ENCODE results near the gene KRT85.

Gene KRT85

GRCh38 chr12:52360106-52360662 lies 7.1 kb downstream of the KRT85 start:
- no peaks in the 10 kb centered on the region for H3K9me3 ChIP-seq (ENCODE audit: control insufficient read depth in 5 of 5, low read length in 5 of 5)
- peaks cover 0 to 18% (median 11%) of the 10 kb centered on the region in 5 donors for H3K27me3 ChIP-seq (ENCODE audit: control insufficient read depth in 5 of 5, insufficient read depth in 4 of 5, low read length in 5 of 5)
- no peak overlapping the region for H3K27ac ChIP-seq (ENCODE audit: low read depth, low read length)
- H3K36me3 ChIP-seq (ENCODE audit: control insufficient read depth in 5 of 5, insufficient read depth in 5 of 5, low read length in 5 of 5), result no peaks in the 10 kb centered on the region
- no peak overlapping the region for H3K4me3 ChIP-seq (ENCODE audit: low read depth in 1 of 5, low read length in 5 of 5)
- no peak overlapping the region for H3K9ac ChIP-seq (ENCODE audit: low read length in 5 of 5)
- peaks cover 0 to 3% (median 0%) of the 10 kb centered on the region in 5 donors for H3K4me1 ChIP-seq (ENCODE audit: control insufficient read depth in 5 of 5, insufficient read depth in 5 of 5, low read length in 5 of 5)

- H3K36me3 ChIP-seq (ENCODE audit: control insufficient read depth in 5 of 5, insufficient read depth in 5 of 5, low read length in 5 of 5), result no peaks in the 10 kb centered on the region
- H3K4me1 ChIP-seq (ENCODE audit: control insufficient read depth in 5 of 5, insufficient read depth in 5 of 5, low read length in 5 of 5), result peaks cover 0 to 3% (median 0%) of the 10 kb centered on the region in 5 donors
- no peak overlapping the region for H3K27ac ChIP-seq (ENCODE audit: low read depth, low read length)
- peaks cover 0 to 21% (median 7%) of the 10 kb centered on the region in 5 donors for H3K27me3 ChIP-seq (ENCODE audit: control insufficient read depth in 5 of 5, insufficient read depth in 4 of 5, low read length in 5 of 5)
- no peaks in the 10 kb centered on the region for H3K9me3 ChIP-seq (ENCODE audit: control insufficient read depth in 5 of 5, low read length in 5 of 5)
- no peak overlapping the region for H3K4me3 ChIP-seq (ENCODE audit: low read depth in 1 of 5, low read length in 5 of 5)
- no peak overlapping the region for H3K9ac ChIP-seq (ENCODE audit: low read length in 5 of 5)
Observed at GRCh38 chr12:52359621-52360061, 7.6 kb downstream of the KRT85 start.

DNA sequence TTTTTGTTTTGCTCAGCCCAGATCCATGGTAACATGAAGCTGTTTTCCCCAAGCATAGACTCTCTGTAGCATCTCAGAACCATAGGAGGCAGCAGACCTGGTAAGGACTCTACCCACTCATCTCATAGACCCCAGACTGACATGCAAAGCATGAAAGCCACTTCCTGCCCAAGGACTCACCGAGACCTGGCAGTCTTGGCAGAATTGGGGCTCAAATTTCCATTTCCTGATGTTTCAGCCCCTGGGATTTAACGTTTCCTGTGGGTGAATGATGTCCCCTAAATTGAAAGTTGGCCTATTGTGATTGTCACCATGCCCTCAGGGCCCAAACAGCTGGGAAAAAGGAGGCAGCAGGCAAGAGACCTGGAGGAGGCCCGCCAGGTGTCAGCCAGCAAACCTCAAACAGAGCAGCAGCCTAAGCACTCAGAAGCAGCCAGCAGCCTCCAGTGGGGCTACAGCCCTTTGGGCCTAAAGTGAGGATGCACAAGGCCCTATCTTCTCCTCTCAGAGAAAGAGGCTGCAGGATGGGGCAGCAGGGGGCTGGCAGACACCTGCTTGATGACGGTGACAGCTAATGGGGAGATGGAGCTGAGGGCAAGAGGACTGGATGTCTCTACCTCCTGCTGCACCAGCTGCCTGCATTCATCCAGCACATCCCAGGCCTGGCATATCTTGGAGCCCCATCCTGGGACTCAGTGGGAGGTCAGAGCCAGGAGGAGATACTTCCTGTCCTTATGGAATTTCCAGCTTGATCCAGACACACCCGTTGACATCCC lies 8.5 kb downstream of the KRT85 start:
- Histone ChIP-seq H3K27ac (ENCODE audit: low read depth, low read length) (no peak overlapping the region), H3K4me1 (ENCODE audit: control insufficient read depth in 5 of 5, insufficient read depth in 5 of 5, low read length in 5 of 5) (peaks cover 0 to 3% (median 0%) of the 10 kb centered on the region in 5 donors), H3K9me3 (ENCODE audit: control insufficient read depth in 5 of 5, low read length in 5 of 5) (no peaks in the 10 kb centered on the region), H3K36me3 (ENCODE audit: control insufficient read depth in 5 of 5, insufficient read depth in 5 of 5, low read length in 5 of 5) (no peaks in the 10 kb centered on the region), H3K9ac (ENCODE audit: low read length in 5 of 5) (no peak overlapping the region), H3K27me3 (ENCODE audit: control insufficient read depth in 5 of 5, insufficient read depth in 4 of 5, low read length in 5 of 5) (peaks cover 0 to 23% (median 7%) of the 10 kb centered on the region in 5 donors), H3K4me3 (ENCODE audit: low read depth in 1 of 5, low read length in 5 of 5) (no peak overlapping the region)

GRCh38 chr12:52356762-52357580 lies 10.3 kb downstream of the KRT85 start:
- Histone ChIP-seq H3K27ac (ENCODE audit: low read depth, low read length) (no peak overlapping the region), H3K4me3 (ENCODE audit: low read depth in 1 of 5, low read length in 5 of 5) (no peak overlapping the region), H3K27me3 (ENCODE audit: control insufficient read depth in 5 of 5, insufficient read depth in 4 of 5, low read length in 5 of 5) (peaks cover 0 to 26% (median 7%) of the 10 kb centered on the region in 5 donors), H3K9me3 (ENCODE audit: control insufficient read depth in 5 of 5, low read length in 5 of 5) (no peaks in the 10 kb centered on the region), H3K4me1 (ENCODE audit: control insufficient read depth in 5 of 5, insufficient read depth in 5 of 5, low read length in 5 of 5) (peaks cover 0 to 3% (median 0%) of the 10 kb centered on the region in 5 donors), H3K36me3 (ENCODE audit: control insufficient read depth in 5 of 5, insufficient read depth in 5 of 5, low read length in 5 of 5) (no peaks in the 10 kb centered on the region), H3K9ac (ENCODE audit: low read length in 5 of 5) (no peak overlapping the region)

GRCh38 chr12:52356031-52356761 lies 11.1 kb downstream of the KRT85 start:
- no peak overlapping the region for H3K9ac ChIP-seq (ENCODE audit: low read length in 5 of 5)
- no peaks in the 10 kb centered on the region for H3K9me3 ChIP-seq (ENCODE audit: control insufficient read depth in 5 of 5, low read length in 5 of 5)
- no peak overlapping the region for H3K27ac ChIP-seq (ENCODE audit: low read depth, low read length)
- H3K27me3 ChIP-seq (ENCODE audit: control insufficient read depth in 5 of 5, insufficient read depth in 4 of 5, low read length in 5 of 5), result peaks cover 0 to 26% (median 7%) of the 10 kb centered on the region in 5 donors
- no peak overlapping the region for H3K4me3 ChIP-seq (ENCODE audit: low read depth in 1 of 5, low read length in 5 of 5)
- no peaks in the 10 kb centered on the region for H3K36me3 ChIP-seq (ENCODE audit: control insufficient read depth in 5 of 5, insufficient read depth in 5 of 5, low read length in 5 of 5)
- H3K4me1 ChIP-seq (ENCODE audit: control insufficient read depth in 5 of 5, insufficient read depth in 5 of 5, low read length in 5 of 5), result peaks cover 0 to 7% (median 5%) of the 10 kb centered on the region in 5 donors

DNA sequence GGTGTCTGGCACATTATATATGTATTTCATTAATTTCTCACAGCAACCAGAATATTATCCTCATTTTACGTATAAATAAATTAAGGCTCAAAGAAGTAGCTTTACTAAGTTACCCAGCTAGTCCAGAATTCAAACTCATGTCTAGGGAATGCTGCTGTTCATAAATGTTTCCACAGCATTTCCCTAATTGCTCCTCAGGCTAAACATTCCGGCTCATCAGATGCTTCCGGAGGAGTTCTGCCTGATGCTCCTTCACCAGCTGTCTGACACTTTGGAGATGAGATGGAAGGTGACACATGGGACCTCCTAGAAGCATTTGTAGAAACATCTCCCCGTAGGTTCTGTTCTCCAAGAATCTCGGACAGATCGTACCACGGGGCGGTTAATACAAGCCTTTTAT lies 12.1 kb downstream of the KRT85 start:
- Histone ChIP-seq H3K4me3 (ENCODE audit: low read depth in 1 of 5, low read length in 5 of 5) (no peak overlapping the region), H3K27ac (ENCODE audit: low read depth, low read length) (no peak overlapping the region), H3K9me3 (ENCODE audit: control insufficient read depth in 5 of 5, low read length in 5 of 5) (no peaks in the 10 kb centered on the region), H3K4me1 (ENCODE audit: control insufficient read depth in 5 of 5, insufficient read depth in 5 of 5, low read length in 5 of 5) (peaks cover 0 to 11% (median 7%) of the 10 kb centered on the region in 5 donors), H3K36me3 (ENCODE audit: control insufficient read depth in 5 of 5, insufficient read depth in 5 of 5, low read length in 5 of 5) (no peaks in the 10 kb centered on the region), H3K27me3 (ENCODE audit: control insufficient read depth in 5 of 5, insufficient read depth in 4 of 5, low read length in 5 of 5) (peaks cover 0 to 26% (median 4%) of the 10 kb centered on the region in 5 donors), H3K9ac (ENCODE audit: low read length in 5 of 5) (no peak overlapping the region)

- H3K9me3 ChIP-seq (ENCODE audit: control insufficient read depth in 5 of 5, low read length in 5 of 5), result no peaks in the 10 kb centered on the region
- H3K27me3 ChIP-seq (ENCODE audit: control insufficient read depth in 5 of 5, insufficient read depth in 4 of 5, low read length in 5 of 5), result peaks cover 0 to 26% (median 4%) of the 10 kb centered on the region in 5 donors
- no peak overlapping the region for H3K9ac ChIP-seq (ENCODE audit: low read length in 5 of 5)
- no peak overlapping the region for H3K27ac ChIP-seq (ENCODE audit: low read depth, low read length)
- peaks cover 0 to 11% (median 7%) of the 10 kb centered on the region in 5 donors for H3K4me1 ChIP-seq (ENCODE audit: control insufficient read depth in 5 of 5, insufficient read depth in 5 of 5, low read length in 5 of 5)
- H3K4me3 ChIP-seq (ENCODE audit: low read depth in 1 of 5, low read length in 5 of 5), result no peak overlapping the region
- no peaks in the 10 kb centered on the region for H3K36me3 ChIP-seq (ENCODE audit: control insufficient read depth in 5 of 5, insufficient read depth in 5 of 5, low read length in 5 of 5)
Observed at GRCh38 chr12:52354200-52354599, 13.1 kb downstream of the KRT85 start.

GRCh38 chr12:52353766-52354165 lies 13.5 kb downstream of the KRT85 start:
- peaks cover 0 to 26% (median 4%) of the 10 kb centered on the region in 5 donors for H3K27me3 ChIP-seq (ENCODE audit: control insufficient read depth in 5 of 5, insufficient read depth in 4 of 5, low read length in 5 of 5)
- peaks cover 0 to 11% (median 7%) of the 10 kb centered on the region in 5 donors for H3K4me1 ChIP-seq (ENCODE audit: control insufficient read depth in 5 of 5, insufficient read depth in 5 of 5, low read length in 5 of 5)
- H3K9me3 ChIP-seq (ENCODE audit: control insufficient read depth in 5 of 5, low read length in 5 of 5), result no peaks in the 10 kb centered on the region
- H3K4me3 ChIP-seq (ENCODE audit: low read depth in 1 of 5, low read length in 5 of 5), result no peak overlapping the region
- no peaks in the 10 kb centered on the region for H3K36me3 ChIP-seq (ENCODE audit: control insufficient read depth in 5 of 5, insufficient read depth in 5 of 5, low read length in 5 of 5)
- H3K27ac ChIP-seq (ENCODE audit: low read depth, low read length), result no peak overlapping the region
- H3K9ac ChIP-seq (ENCODE audit: low read length in 5 of 5), result no peak overlapping the region

- Histone ChIP-seq H3K4me3 (ENCODE audit: low read depth in 1 of 5, low read length in 5 of 5) (no peak overlapping the region), H3K27ac (ENCODE audit: low read depth, low read length) (no peak overlapping the region), H3K9ac (ENCODE audit: low read length in 5 of 5) (no peak overlapping the region), H3K27me3 (ENCODE audit: control insufficient read depth in 5 of 5, insufficient read depth in 4 of 5, low read length in 5 of 5) (peaks cover 0 to 20% (median 4%) of the 10 kb centered on the region in 5 donors), H3K9me3 (ENCODE audit: control insufficient read depth in 5 of 5, low read length in 5 of 5) (no peaks in the 10 kb centered on the region), H3K36me3 (ENCODE audit: control insufficient read depth in 5 of 5, insufficient read depth in 5 of 5, low read length in 5 of 5) (no peaks in the 10 kb centered on the region), H3K4me1 (ENCODE audit: control insufficient read depth in 5 of 5, insufficient read depth in 5 of 5, low read length in 5 of 5) (peaks cover 0 to 11% (median 7%) of the 10 kb centered on the region in 5 donors)
Observed at GRCh38 chr12:52352951-52353350, 14.3 kb downstream of the KRT85 start.

Data from subcutaneous abdominal adipose tissue (tissue), 5 donors.